Neutrophil (primary cell): ENCODE data around the gene GDPD4.

Source experiments
- H3K27ac ChIP-seq: fragments of 200-600 bp; sonication (generic); 2 replicates; pipeline ENCODE4 v1.5.1; 2016; ENCODE audit warnings: mild to moderate bottlenecking, moderate library complexity
- H3K27me3 ChIP-seq: fragments of 200-600 bp; sonication (generic); 2 replicates; pipeline ENCODE4 v1.6.0; 2016; ENCODE audit warnings: mild to moderate bottlenecking
- H3K36me3 ChIP-seq: fragments of 200-600 bp; sonication (generic); 2 replicates; pipeline ENCODE4 v1.5.1; 2017
- H3K4me1 ChIP-seq, 2 experiments: fragments of 200-600 bp in 1 of 2; sonication (generic) in 1 of 2; 1 replicate in 1 of 2; 2 replicates in 1 of 2; pipeline versions ENCODE4 v1.5.1 to v1.6.1; 2013 to 2016; ENCODE audit warnings: low read depth in 1 of 2, low read length in 1 of 2, mild to moderate bottlenecking in 1 of 2, moderate library complexity in 1 of 2; ENCODE audit not compliant: control insufficient read depth in 1 of 2, insufficient read depth in 1 of 2
- H3K4me3 ChIP-seq, 2 experiments: fragments of 200-600 bp in 1 of 2; sonication (generic) in 1 of 2; 1 replicate in 1 of 2; 2 replicates in 1 of 2; pipeline ENCODE4 v1.5.1; 2013 to 2016; ENCODE audit warnings: low read depth in 1 of 2, low read length in 1 of 2, mild to moderate bottlenecking in 1 of 2, moderate library complexity in 1 of 2
- H3K9me3 ChIP-seq: fragments of 200-600 bp; sonication (generic); 2 replicates; pipeline ENCODE4 v1.5.1; 2016
- CTCF ChIP-seq: fragments of 200-600 bp; sonication (generic); IDR thresholded peaks from 2 replicates; pipeline ENCODE4 v1.5.1; 2016; ENCODE audit warnings: antibody characterized with exemption

The GDPD4 gene

GRCh38 chr11:77184136-77184860 is 117.2 kb downstream of the GDPD4 start:
- no peaks in the 10 kb centered on the region for H3K4me1 ChIP-seq
- TF ChIP-seq CTCF: no peak
- no peaks in the 10 kb centered on the region for H3K27me3 ChIP-seq
- H3K9me3 ChIP-seq: no peaks in the 10 kb centered on the region
- no peaks in the 10 kb centered on the region for H3K36me3 ChIP-seq
- H3K27ac ChIP-seq: no peak overlapping the region
- no peak overlapping the region for H3K4me3 ChIP-seq

- H3K27me3 ChIP-seq: no peaks in the 10 kb centered on the region
- TF ChIP-seq CTCF: no peak
- no peak overlapping the region for H3K4me3 ChIP-seq
- no peak overlapping the region for H3K27ac ChIP-seq
- no peaks in the 10 kb centered on the region for H3K4me1 ChIP-seq
- H3K36me3 ChIP-seq: no peaks in the 10 kb centered on the region
- no peaks in the 10 kb centered on the region for H3K9me3 ChIP-seq
Measured at GRCh38 chr11:77183431-77183984, 118.0 kb downstream of the GDPD4 start.

- Histone ChIP-seq H3K36me3 (no peaks in the 10 kb centered on the region), H3K27me3 (no peaks in the 10 kb centered on the region), H3K4me1 (no peaks in the 10 kb centered on the region), H3K4me3 (no peak overlapping the region), H3K27ac (no peak overlapping the region), H3K9me3 (no peaks in the 10 kb centered on the region)
- no peak for TF ChIP-seq CTCF
Measured at GRCh38 chr11:77182542-77183430, 118.7 kb downstream of the GDPD4 start.

GRCh38 chr11:77181799-77182541 is 119.5 kb downstream of the GDPD4 start:
- H3K27ac ChIP-seq: no peak overlapping the region
- H3K4me1 ChIP-seq: no peaks in the 10 kb centered on the region
- TF ChIP-seq CTCF: no peak
- H3K4me3 ChIP-seq: no peak overlapping the region
- no peaks in the 10 kb centered on the region for H3K36me3 ChIP-seq
- H3K27me3 ChIP-seq: no peaks in the 10 kb centered on the region
- H3K9me3 ChIP-seq: no peaks in the 10 kb centered on the region

GRCh38 chr11:77181226-77181625 is 120.3 kb downstream of the GDPD4 start:
- Histone ChIP-seq H3K36me3 (no peaks in the 10 kb centered on the region), H3K9me3 (no peaks in the 10 kb centered on the region), H3K4me3 (no peak overlapping the region), H3K4me1 (peaks cover 3% of the 10 kb centered on the region in 2 experiments), H3K27ac (no peak overlapping the region), H3K27me3 (no peaks in the 10 kb centered on the region)
- TF ChIP-seq CTCF: no peak
